CD14-positive monocyte (primary cell): ENCODE data around the gene SLIT3. TPM values are rescaled to one million over a fixed set of nuclear protein-coding genes. Genes with fewer than 3 reads are reported as not detected.

Experiments
- DNase-seq, 3 donors: peaks; one replicate each; pipeline ENCODE4 v3.0.0-alpha.2; 2011 to 2022
- H2AFZ ChIP-seq: 2 replicates; pipeline ENCODE4 v1.6.0; 2012; ENCODE audit warnings: mild to moderate bottlenecking, low read depth, low read length, inconsistent platforms; ENCODE audit not compliant: insufficient read depth, poor library complexity, severe bottlenecking
- H3K27ac ChIP-seq, 2 donors: 1 replicate in 1 of 2; 2 replicates in 1 of 2; pipeline ENCODE4 v1.5.1; 2012 to 2013; ENCODE audit warnings: low read length in 2 of 2, control low read depth in 1 of 2, inconsistent platforms in 1 of 2, low read depth in 1 of 2, mild to moderate bottlenecking in 1 of 2
- H3K27me3 ChIP-seq, 2 donors: one replicate each; pipeline versions ENCODE4 v1.6.0 to v1.6.1; 2011 to 2013; ENCODE audit warnings: low read length in 2 of 2; ENCODE audit not compliant: control insufficient read depth in 2 of 2, insufficient read depth in 2 of 2
- H3K36me3 ChIP-seq, 2 donors: replicated peaks in 1 of 2; 1 replicate in 1 of 2; 2 replicates in 1 of 2; pipeline versions ENCODE4 v1.5.1 to v1.6.1; 2012 to 2013; ENCODE audit warnings: low read length in 2 of 2, control low read depth in 1 of 2, inconsistent platforms in 1 of 2, mild to moderate bottlenecking in 1 of 2; ENCODE audit not compliant: insufficient read depth in 2 of 2, control insufficient read depth in 1 of 2
- H3K4me1 ChIP-seq, 2 donors: 1 replicate in 1 of 2; 2 replicates in 1 of 2; pipeline versions ENCODE4 v1.5.1 to v1.6.1; 2012 to 2013; ENCODE audit warnings: low read length in 2 of 2, control low read depth in 1 of 2, inconsistent platforms in 1 of 2, mild to moderate bottlenecking in 1 of 2, moderate library complexity in 1 of 2; ENCODE audit not compliant: insufficient read depth in 2 of 2, control insufficient read depth in 1 of 2
- H3K4me2 ChIP-seq: replicated peaks from 2 replicates; pipeline ENCODE3; 2012; ENCODE audit warnings: low read length, moderate library complexity, mild to moderate bottlenecking; ENCODE audit not compliant: poor library complexity, severe bottlenecking; ENCODE audit errors: extremely low read depth
- H3K4me3 ChIP-seq, 3 experiments: fragments of 200-600 bp in 1 of 3; sonication (generic) in 1 of 3; replicated peaks in 1 of 3; 1 replicate in 2 of 3; 2 replicates in 1 of 3; pipeline ENCODE4 v1.5.1; 2011 to 2013; ENCODE audit warnings: low read length in 3 of 3, mild to moderate bottlenecking in 3 of 3, control low read depth in 2 of 3, low read depth in 2 of 3, inconsistent platforms in 1 of 3, moderate library complexity in 1 of 3
- H3K79me2 ChIP-seq: 2 replicates; pipeline ENCODE4 v1.6.0; 2012; ENCODE audit warnings: mild to moderate bottlenecking, control low read depth, inconsistent platforms, low read length, moderate library complexity; ENCODE audit not compliant: insufficient read depth
- H3K9ac ChIP-seq: 2 replicates; pipeline ENCODE4 v1.6.0; 2017; ENCODE audit warnings: low read length, mild to moderate bottlenecking; ENCODE audit not compliant: insufficient read depth, poor library complexity, severe bottlenecking
- H3K9me3 ChIP-seq, 2 donors: replicated peaks in 1 of 2; 1 replicate in 1 of 2; 2 replicates in 1 of 2; pipeline versions ENCODE4 v1.5.1 to v1.6.1; 2012 to 2013; ENCODE audit warnings: low read length in 2 of 2, control low read depth in 1 of 2; ENCODE audit not compliant: control insufficient read depth in 1 of 2, insufficient read depth in 1 of 2
- H4K20me1 ChIP-seq: 2 replicates; pipeline ENCODE4 v1.6.0; 2012; ENCODE audit warnings: mild to moderate bottlenecking, low read length, control low read depth, moderate library complexity; ENCODE audit not compliant: insufficient read depth
- H3K27ac Mint-ChIP-seq, 7 donors: one replicate each; pipeline ENCODE4 v1.8.0; 2020; ENCODE audit warnings: mild to moderate bottlenecking in 7 of 7, mixed read lengths in 7 of 7, moderate library complexity in 6 of 7, inconsistent platforms in 2 of 7
- H3K27me3 Mint-ChIP-seq, 3 donors: one replicate each; pipeline ENCODE4 v1.8.0; 2021 to 2022; ENCODE audit warnings: low read depth in 3 of 3, mild to moderate bottlenecking in 3 of 3, mixed read lengths in 3 of 3, moderate library complexity in 3 of 3, inconsistent platforms in 1 of 3
- H3K36me3 Mint-ChIP-seq, 2 donors: one replicate each; pipeline ENCODE4 v1.8.0; 2020; ENCODE audit warnings: mixed read lengths in 2 of 2, inconsistent platforms in 1 of 2, mild to moderate bottlenecking in 1 of 2
- H3K4me1 Mint-ChIP-seq: one replicate; pipeline ENCODE4 v1.8.0; 2020; ENCODE audit warnings: mild to moderate bottlenecking, mixed read lengths
- H3K4me3 Mint-ChIP-seq, 2 donors: one replicate each; pipeline ENCODE4 v1.8.0; 2020; ENCODE audit warnings: mild to moderate bottlenecking in 2 of 2, mixed read lengths in 2 of 2, moderate library complexity in 1 of 2
- H3K9me3 Mint-ChIP-seq, 7 donors: one replicate each; pipeline ENCODE4 v1.8.0; 2020 to 2022; ENCODE audit warnings: mixed read lengths in 7 of 7, mild to moderate bottlenecking in 6 of 7, moderate library complexity in 6 of 7, inconsistent platforms in 2 of 7
- CTCF ChIP-seq: fragments of 200-600 bp; IDR thresholded peaks from one replicate; pipeline ENCODE4 v1.8.0; 2022; ENCODE audit warnings: antibody characterized with exemption, mild to moderate bottlenecking
- WGBS: methylation state at CpG from one replicate; pipeline ENCODE4 v1.1.5; 2013; ENCODE audit warnings: missing lambda C conversion rate; ENCODE audit not compliant: insufficient coverage; 5-methylcytosine and 5-hydroxymethylcytosine counted together
- intact Hi-C, 2 donors: fragments of 100-400 bp; cut with micrococcal nuclease; formaldehyde crosslinking; loops; one replicate each; pipeline versions ENCODE4 v1.15.0 to v1.15.1; 2023
- polyA plus RNA-seq, 3 donors: library from polyadenylated mRNA; depleted of rRNA in 1 of 3; unstranded in 2 of 3; stranded (reverse) in 1 of 3; fragments of 300-500 nt in 2 of 3; fragments of >200 nt in 1 of 3; fragmentation: Illumina TruSeq in 2 of 3; gene quantifications; 1 replicate in 2 of 3; 2 replicates in 1 of 3; pipeline ENCODE4 v1.2.3, GENCODE V29; 2012 to 2021

Gene SLIT3
- polyA plus RNA-seq, 3 donors = not detected

- no peaks in the 10 kb centered on the region for H4K20me1 ChIP-seq
- peaks cover 0 to 5% (median 0%) of the 10 kb centered on the region in 7 donors for H3K9me3 Mint-ChIP-seq
- no peak overlapping the region for H3K27ac Mint-ChIP-seq
- no peaks in the 10 kb centered on the region for H3K79me2 ChIP-seq
- H3K4me3 ChIP-seq = no peak overlapping the region
- no peak overlapping the region for H3K9ac ChIP-seq
- H3K27me3 ChIP-seq = peaks cover 13 to 29% of the 10 kb centered on the region in 2 donors
- H2AFZ ChIP-seq = no peak overlapping the region
- no peaks in the 10 kb centered on the region for H3K36me3 Mint-ChIP-seq
- 11% methylated on average over 17 of the region's 18 CpGs for WGBS
- no peak overlapping the region for H3K4me2 ChIP-seq
- no peak for DNase-seq
- H3K9me3 ChIP-seq = peaks cover 0 to 10% of the 10 kb centered on the region in 2 donors
- intact Hi-C loops = loop anchor here in 1 of 2 donors (5.0 kb wide), 1 partner anchor 624 kb away; no protein-coding TSS in a partner anchor
- H3K27ac ChIP-seq = no peak overlapping the region
- H3K27me3 Mint-ChIP-seq = peaks cover 40 to 49% (median 45%) of the 10 kb centered on the region in 3 donors
- peaks cover 2% of the 10 kb centered on the region for H3K4me1 Mint-ChIP-seq
- H3K36me3 ChIP-seq = no peaks in the 10 kb centered on the region
- H3K4me3 Mint-ChIP-seq = peak overlapping the region in 1 of 2 donors; percentile 81
- H3K4me1 ChIP-seq = no peaks in the 10 kb centered on the region
- TF ChIP-seq CTCF = no peak
Measured at GRCh38 chr5:169301386-169301934, 521 bp upstream of the SLIT3 start.

- H3K36me3 Mint-ChIP-seq = no peaks in the 10 kb centered on the region
- no peak for DNase-seq
- H3K27ac Mint-ChIP-seq = no peak overlapping the region
- no peak overlapping the region for H2AFZ ChIP-seq
- no peaks in the 10 kb centered on the region for H4K20me1 ChIP-seq
- 19% methylated on average over 32 of the region's 35 CpGs for WGBS
- no peaks in the 10 kb centered on the region for H3K36me3 ChIP-seq
- H3K27ac ChIP-seq = no peak overlapping the region
- peaks cover 41 to 46% (median 43%) of the 10 kb centered on the region in 3 donors for H3K27me3 Mint-ChIP-seq
- TF ChIP-seq CTCF = no peak
- no peaks in the 10 kb centered on the region for H3K79me2 ChIP-seq
- H3K9me3 ChIP-seq = peaks cover 0 to 10% of the 10 kb centered on the region in 2 donors
- peaks cover 13 to 29% of the 10 kb centered on the region in 2 donors for H3K27me3 ChIP-seq
- H3K4me1 ChIP-seq = no peaks in the 10 kb centered on the region
- intact Hi-C loops = loop anchor here in 1 of 2 donors (5.0 kb wide), 1 partner anchor 623 kb away; no protein-coding TSS in a partner anchor
- peak overlapping the region in 1 of 2 donors; percentile 82 for H3K4me3 Mint-ChIP-seq
- H3K4me2 ChIP-seq = no peak overlapping the region
- no peak overlapping the region for H3K9ac ChIP-seq
- H3K4me3 ChIP-seq = no peak overlapping the region
- H3K9me3 Mint-ChIP-seq = peaks cover 0 to 5% (median 0%) of the 10 kb centered on the region in 7 donors
- H3K4me1 Mint-ChIP-seq = peaks cover 2% of the 10 kb centered on the region
Measured at GRCh38 chr5:169299663-169300467, 1.1 kb downstream of the SLIT3 start.
